GM12892 (cell line): ENCODE results near the gene NFYA.

Experiments used
- DNase-seq: peaks from one replicate; pipeline ENCODE4 v3.0.0; 2011; ENCODE audit not compliant: insufficient read length
- FAIRE-seq: peaks from 2 replicates; lab custom pipeline; 2011; peaks lifted over from hg19 to GRCh38; lab: Jason Lieb, UNC
- POLR2A ChIP-seq: IDR thresholded peaks from 2 replicates; pipeline ENCODE4 v1.6.1; 2011; ENCODE audit warnings: low read depth, low read length, control low read depth
- POLR2AphosphoS5 ChIP-seq: IDR thresholded peaks from 2 replicates; pipeline ENCODE4 v1.6.1; 2011; ENCODE audit warnings: low read depth, low read length, control low read depth
- TAF1 ChIP-seq: IDR thresholded peaks from 2 replicates; pipeline ENCODE4 v1.6.1; 2011; ENCODE audit warnings: low read depth, mild to moderate bottlenecking, control low read depth, low read length, borderline replicate concordance

Gene NFYA

DNA sequence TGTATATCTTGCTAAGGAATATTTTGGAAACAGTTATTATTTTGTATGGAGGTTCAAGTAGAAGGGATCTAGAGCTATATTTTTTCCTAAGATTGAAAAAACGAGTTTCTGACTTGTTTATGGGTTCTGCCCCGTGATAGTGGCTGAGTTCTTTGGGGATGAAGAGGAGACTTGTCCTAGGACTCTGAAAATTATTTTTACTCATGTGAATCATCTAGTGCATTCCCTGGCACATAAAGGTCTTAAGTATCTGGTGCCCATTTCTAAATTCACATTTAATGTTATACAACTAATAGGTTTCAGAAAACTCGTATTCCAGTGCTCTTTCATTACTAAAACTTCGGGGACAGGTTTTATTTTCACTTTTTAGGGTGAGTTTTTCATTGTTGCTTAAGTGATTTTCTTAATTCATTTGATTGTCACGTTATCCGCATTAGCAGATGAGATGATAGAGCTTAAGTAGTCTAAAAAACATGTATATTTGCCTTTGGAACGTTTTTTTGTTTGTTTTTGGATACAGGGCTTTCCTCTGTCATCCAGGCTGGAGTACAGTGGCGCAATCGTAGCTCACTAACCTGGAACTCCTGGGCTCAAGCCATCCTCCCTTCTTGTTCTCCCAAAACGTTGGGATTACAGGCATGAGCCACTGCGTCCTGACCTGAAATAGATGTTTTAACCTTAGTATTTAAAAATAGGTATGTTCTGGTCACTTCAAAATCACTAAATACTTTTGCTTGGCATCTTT lies 2.1 kb downstream of the NFYA start:
- no peak for TF ChIP-seq TAF1
- no peak for TF ChIP-seq POLR2AphosphoS5
- no peak for TF ChIP-seq POLR2A
- FAIRE-seq (peak; percentile 64), DNase-seq (no peak)

DNA sequence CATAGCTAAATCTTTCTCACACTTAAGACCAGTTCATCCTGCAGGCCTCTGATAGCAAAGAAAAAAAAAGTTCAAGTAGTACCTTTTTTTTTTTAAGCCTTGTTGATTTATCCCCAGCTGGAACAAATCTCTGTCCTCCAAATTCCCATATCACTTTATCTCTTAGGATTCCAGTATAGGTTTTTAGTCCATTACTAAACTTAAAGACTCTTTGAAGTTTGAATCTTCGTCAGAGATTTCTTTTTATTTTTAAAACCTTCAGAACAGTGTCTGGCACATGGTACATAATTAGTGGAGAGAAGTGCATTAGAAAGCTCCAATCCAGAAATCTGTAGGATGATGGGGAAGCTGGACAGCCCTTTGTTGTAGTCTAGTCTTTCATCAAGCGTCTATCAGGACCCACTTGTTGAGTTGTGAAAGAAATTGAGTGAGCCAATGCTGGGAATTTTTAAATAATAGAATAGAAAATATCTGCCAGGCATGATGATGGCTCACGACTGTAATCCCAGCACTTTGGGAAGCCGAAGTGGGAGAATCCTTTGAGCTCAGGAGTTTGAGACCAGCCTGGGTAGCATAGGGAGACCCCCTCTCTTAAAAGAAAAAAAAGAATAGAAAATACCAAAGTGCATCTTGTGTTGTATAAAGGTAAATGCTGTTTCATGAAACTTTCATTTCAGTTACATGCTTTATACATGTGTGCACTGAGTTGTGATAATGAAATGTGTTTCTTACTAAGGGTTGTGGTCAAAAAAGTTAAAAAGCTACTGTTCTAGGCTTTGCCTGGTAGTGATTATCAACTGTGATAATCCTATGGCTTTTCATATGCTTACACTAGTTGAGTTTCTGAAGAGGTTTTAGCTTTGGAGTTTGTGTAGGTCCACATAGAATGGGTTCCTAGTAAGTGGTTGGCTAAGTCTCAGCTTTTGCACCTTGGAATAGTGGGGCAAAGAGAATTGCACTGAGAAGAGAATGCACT lies 3.2 kb downstream of the NFYA start:
- TF ChIP-seq POLR2AphosphoS5: no peak
- no peak for TF ChIP-seq POLR2A
- TF ChIP-seq TAF1: no peak
- DNase-seq (no peak), FAIRE-seq (no peak)

DNA sequence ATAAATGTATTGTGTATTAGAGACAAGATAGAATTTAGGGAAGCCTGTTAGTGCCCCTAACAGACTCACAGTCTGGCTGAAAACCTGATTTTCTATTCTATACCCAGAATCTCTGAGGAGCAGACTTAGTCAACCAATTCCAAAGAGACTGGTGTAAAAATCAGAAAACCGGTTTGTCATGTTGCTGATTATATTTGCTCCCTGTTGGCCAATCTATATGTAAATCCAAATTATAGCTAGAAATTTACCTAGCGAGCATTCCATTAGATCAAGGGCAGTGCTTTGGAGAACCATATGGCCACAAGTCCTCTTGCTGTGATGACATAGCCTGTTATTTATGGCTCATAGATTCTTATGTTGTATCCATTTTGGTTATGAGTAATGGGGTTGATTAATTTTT lies 4.8 kb downstream of the NFYA start:
- no peak for TF ChIP-seq POLR2AphosphoS5
- TF ChIP-seq TAF1: no peak
- no peak for TF ChIP-seq POLR2A
- FAIRE-seq: no peak

DNA sequence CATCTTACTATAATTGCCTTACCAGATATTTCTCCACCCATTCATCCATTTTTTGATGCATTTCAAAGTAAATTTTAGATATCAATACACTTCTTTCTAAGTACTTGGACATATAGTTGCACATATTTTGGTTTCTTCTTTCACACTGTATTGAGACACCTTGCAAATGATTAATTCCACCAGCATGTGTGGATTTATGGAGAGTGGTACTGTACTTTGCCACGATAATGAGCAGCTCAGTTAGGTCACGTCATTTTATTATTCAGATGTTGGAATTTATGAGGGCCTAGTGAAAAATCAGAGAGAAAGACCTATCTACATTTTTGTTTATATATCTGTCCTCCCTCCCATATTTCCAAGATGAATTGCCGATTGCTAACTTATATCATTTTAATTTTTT lies 5.3 kb downstream of the NFYA start:
- FAIRE-seq (no peak), DNase-seq (no peak)
- TF ChIP-seq POLR2A (no peak), POLR2AphosphoS5 (no peak), TAF1 (no peak)

More for the DNA sequence above, 4.8 kb downstream of the NFYA start:
- no peak for DNase-seq

DNA sequence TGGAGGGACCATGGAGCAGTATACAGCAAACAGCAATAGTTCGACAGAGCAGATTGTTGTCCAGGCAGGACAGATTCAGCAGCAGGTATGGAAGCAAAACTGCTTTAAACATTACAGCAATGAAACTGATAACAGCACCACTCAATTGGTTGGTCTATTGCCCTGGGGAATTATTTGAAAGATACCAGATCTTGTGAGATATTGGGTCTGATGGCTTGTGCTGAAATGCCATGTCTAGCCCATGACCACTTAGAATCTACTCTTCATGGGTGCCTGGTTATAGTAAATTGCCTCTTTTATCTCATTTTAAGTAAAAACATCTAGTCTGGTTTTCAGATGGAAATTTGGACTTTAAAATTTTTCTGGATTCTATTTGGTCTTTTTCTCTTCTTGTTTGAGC lies 6.3 kb downstream of the NFYA start:
- peak; percentile 40 for FAIRE-seq
- TF ChIP-seq POLR2A: no peak
- no peak for TF ChIP-seq TAF1
- TF ChIP-seq POLR2AphosphoS5: no peak
- no peak for DNase-seq

DNA sequence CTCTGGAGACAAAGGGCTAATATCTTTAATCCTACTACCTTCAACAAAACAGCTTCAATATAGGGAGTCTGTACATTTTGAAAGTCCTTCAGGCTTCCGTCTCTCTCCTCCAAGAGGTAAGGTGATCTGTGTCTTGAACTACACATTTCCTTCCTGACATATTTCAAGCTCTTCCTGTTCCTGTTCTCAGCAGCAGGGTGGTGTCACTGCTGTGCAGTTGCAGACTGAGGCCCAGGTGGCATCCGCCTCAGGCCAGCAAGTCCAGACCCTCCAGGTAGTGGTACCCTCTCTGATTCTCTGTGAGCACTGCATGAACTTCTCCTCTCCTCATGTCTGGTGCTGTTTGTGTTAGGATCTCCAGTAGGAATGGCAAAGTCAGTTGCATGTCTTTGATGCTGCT lies 7.8 kb downstream of the NFYA start:
- no peak for FAIRE-seq
- DNase-seq: no peak
- TF ChIP-seq POLR2A (no peak), POLR2AphosphoS5 (no peak), TAF1 (no peak)

DNA sequence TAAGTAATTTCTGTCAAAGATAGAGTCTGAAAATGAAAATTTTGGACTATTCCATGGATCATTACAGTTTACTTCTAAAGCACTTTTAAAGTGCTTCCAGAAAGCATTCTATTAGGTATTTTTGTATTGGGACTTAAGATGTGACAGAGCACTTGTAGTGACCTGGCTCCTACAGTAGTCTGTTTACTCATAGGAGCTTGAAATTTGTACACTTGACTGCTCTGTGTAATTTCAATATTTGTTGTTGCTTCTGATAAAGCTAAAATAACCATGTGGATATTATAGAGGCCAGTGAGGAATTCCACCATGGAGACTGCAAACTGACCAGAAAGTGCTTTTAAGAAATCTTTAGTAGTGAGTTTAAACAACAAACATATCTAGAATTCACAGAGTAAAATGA lies 10.3 kb downstream of the NFYA start:
- no peak for DNase-seq
- no peak for TF ChIP-seq POLR2AphosphoS5
- TF ChIP-seq TAF1: no peak
- no peak for TF ChIP-seq POLR2A
- FAIRE-seq: no peak

DNA sequence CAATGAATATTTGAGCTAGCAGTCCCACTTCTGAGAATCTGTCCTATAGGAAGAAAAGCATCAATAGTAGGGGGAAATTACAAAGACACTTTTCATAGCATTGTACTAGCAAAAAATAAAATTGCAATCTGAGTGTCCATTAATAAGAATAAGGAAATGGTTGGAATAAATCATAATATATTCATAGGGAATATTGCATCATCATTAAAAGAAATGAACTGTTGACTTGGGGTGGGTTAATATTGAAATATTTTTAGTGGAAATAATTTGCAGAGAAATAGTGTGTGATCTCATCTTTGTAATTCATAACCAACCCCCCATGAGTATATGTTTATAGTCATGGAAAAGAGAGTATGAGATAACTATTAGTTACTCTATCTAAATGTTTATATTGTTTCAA lies 12.4 kb downstream of the NFYA start:
- TF ChIP-seq POLR2AphosphoS5: no peak
- no peak for TF ChIP-seq POLR2A
- no peak for TF ChIP-seq TAF1
- DNase-seq (no peak), FAIRE-seq (no peak)

DNA sequence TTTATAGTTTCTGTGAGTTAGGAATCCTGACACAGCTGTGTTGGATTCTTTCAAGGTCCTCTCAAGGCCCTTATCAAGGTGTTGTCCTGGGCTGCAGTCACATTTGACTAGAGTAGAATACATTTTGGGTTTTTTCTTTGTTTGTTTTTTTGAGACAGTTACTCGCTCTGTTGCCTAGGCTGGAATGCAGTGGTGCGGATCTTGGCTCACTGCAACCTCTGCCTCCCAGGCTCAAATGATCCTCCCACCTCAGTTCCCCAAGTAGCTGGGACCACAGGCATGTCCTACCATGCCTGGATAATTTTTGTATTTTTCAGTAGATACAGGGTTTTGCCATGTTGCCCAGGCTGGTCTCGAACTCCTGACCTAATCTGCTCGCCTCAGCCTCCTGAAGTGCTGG lies 15.7 kb downstream of the NFYA start:
- FAIRE-seq (no peak), DNase-seq (no peak)
- TF ChIP-seq POLR2AphosphoS5 (no peak), TAF1 (no peak), POLR2A (no peak)

DNA sequence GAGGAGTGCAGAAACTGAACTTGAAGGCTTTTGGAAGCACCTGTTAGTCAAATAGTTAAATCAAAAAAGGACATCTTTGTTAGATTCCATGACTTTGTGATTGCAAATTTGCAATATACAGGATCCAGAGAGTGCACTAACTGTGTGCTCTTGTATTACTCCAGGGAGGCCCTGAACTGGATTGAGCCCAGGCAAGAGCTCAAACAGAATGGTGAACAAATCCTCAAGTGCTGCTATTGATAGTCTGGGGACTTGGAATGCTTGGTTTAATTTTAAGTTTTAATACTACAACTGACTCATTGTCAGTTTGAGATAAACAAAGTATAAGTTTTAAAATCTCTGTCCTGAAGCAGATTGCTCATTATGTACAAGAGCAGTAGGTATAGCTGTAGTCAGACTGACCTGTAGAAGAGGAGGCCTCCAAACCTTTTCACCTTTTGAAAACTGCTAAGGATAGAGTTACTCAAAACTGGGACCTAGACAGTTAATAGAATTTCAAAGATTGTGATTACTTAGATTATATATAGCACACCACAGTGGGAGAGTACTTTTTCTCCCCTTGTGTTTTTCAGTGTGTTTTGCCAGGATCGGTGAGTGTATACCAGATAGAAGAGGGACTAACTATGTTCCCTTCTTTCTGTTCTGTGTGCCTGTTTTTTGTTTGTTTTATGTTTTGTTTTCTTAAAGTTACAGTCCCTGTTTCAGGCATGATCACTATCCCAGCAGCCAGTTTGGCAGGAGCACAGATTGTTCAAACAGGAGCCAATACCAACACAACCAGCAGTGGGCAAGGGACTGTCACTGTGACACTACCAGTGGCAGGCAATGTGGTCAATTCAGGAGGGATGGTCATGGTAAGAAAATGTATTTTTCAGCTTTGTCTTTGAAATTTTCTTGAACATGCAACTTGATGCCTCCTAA lies 18.3 kb downstream of the NFYA start:
- DNase-seq (no peak), FAIRE-seq (no peak)
- TF ChIP-seq POLR2AphosphoS5 (no peak), TAF1 (no peak), POLR2A (no peak)
